Tibial nerve (tissue), 3 donors: ENCODE data around the gene TEX9.

Experiments used
- POLR2A ChIP-seq, 2 donors: fragments of 450-650 bp; IDR thresholded peaks; one replicate each; pipeline ENCODE4 v1.6.1; 2017; ENCODE audit warnings: antibody characterized with exemption in 2 of 2, mild to moderate bottlenecking in 2 of 2, moderate library complexity in 2 of 2
- TF ChIP-seq, protein P1 (sequence below), 5 experiments: fragments of 200-600 bp in 3 of 5; fragments of 450-650 bp in 2 of 5; sonication (generic) in 3 of 5; IDR thresholded peaks; one replicate each; pipeline ENCODE4 v1.5.1; 2016 to 2019; ENCODE audit warnings: antibody characterized with exemption in 5 of 5, mild to moderate bottlenecking in 3 of 5, moderate library complexity in 2 of 5

GRCh38 chr15:56445746-56446145 is 80.5 kb downstream of the TEX9 start:
- TF ChIP-seq, protein P1, sequence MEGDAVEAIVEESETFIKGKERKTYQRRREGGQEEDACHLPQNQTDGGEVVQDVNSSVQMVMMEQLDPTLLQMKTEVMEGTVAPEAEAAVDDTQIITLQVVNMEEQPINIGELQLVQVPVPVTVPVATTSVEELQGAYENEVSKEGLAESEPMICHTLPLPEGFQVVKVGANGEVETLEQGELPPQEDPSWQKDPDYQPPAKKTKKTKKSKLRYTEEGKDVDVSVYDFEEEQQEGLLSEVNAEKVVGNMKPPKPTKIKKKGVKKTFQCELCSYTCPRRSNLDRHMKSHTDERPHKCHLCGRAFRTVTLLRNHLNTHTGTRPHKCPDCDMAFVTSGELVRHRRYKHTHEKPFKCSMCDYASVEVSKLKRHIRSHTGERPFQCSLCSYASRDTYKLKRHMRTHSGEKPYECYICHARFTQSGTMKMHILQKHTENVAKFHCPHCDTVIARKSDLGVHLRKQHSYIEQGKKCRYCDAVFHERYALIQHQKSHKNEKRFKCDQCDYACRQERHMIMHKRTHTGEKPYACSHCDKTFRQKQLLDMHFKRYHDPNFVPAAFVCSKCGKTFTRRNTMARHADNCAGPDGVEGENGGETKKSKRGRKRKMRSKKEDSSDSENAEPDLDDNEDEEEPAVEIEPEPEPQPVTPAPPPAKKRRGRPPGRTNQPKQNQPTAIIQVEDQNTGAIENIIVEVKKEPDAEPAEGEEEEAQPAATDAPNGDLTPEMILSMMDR (IDR thresholded peaks at IDR 0.05) = no peak
- TF ChIP-seq POLR2A (IDR thresholded peaks at IDR 0.05) = no peak
